ENCODE results near the gene C2CD3.

Gene C2CD3

DNA sequence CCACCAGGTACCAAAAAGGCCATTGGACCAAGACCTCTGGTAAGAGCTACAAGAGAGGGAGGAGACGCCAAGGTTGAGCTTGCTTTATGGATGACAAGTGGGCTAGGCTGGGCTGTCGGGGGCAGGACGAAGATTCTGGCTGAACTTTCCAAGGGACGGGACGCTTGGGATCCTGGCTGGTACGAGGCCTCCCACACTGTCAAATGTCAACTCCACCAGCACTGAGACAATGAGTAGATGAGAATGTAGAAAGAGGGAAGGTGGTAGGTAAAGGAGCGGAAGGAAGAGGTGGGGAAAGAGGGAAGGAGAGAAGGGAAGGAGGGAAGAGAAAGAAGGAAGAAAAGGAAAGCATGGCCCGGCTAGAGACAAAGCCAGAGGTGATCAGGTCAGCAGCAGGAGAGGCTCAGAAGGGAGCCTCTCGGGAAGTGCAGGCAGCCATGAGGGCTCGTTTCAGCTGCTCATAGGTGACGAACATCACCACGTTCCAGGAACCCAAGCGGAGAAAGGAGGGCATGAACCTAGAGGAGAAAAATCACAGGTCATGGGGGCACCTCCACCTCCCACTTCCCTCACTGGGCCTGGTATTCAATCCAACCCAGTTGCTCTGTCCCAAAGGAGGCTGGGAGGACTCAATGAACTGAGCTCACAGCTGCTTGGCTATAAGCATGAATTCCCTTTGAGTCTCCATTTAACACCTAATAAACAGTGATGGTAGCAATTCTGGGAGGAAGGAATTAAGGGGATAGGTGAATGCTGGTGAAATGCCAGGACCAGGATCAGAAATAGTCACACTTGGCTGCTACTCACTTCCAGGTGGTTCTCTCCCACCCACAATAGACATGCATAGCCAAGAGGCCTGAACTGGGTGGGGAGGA lies 196.0 kb downstream of the C2CD3 start:
- TF ChIP-seq, protein P1, sequence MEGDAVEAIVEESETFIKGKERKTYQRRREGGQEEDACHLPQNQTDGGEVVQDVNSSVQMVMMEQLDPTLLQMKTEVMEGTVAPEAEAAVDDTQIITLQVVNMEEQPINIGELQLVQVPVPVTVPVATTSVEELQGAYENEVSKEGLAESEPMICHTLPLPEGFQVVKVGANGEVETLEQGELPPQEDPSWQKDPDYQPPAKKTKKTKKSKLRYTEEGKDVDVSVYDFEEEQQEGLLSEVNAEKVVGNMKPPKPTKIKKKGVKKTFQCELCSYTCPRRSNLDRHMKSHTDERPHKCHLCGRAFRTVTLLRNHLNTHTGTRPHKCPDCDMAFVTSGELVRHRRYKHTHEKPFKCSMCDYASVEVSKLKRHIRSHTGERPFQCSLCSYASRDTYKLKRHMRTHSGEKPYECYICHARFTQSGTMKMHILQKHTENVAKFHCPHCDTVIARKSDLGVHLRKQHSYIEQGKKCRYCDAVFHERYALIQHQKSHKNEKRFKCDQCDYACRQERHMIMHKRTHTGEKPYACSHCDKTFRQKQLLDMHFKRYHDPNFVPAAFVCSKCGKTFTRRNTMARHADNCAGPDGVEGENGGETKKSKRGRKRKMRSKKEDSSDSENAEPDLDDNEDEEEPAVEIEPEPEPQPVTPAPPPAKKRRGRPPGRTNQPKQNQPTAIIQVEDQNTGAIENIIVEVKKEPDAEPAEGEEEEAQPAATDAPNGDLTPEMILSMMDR (IDR thresholded peaks at IDR 0.05; ENCODE audit: low read depth, low read length, missing control alignments), result no peak
- H3K4me3 ChIP-seq (replicated peaks; ENCODE audit: low read depth, low read length), result no peak overlapping the region
- DNase-seq (ENCODE audit: extremely low read depth, low read depth), result no peak

DNA sequence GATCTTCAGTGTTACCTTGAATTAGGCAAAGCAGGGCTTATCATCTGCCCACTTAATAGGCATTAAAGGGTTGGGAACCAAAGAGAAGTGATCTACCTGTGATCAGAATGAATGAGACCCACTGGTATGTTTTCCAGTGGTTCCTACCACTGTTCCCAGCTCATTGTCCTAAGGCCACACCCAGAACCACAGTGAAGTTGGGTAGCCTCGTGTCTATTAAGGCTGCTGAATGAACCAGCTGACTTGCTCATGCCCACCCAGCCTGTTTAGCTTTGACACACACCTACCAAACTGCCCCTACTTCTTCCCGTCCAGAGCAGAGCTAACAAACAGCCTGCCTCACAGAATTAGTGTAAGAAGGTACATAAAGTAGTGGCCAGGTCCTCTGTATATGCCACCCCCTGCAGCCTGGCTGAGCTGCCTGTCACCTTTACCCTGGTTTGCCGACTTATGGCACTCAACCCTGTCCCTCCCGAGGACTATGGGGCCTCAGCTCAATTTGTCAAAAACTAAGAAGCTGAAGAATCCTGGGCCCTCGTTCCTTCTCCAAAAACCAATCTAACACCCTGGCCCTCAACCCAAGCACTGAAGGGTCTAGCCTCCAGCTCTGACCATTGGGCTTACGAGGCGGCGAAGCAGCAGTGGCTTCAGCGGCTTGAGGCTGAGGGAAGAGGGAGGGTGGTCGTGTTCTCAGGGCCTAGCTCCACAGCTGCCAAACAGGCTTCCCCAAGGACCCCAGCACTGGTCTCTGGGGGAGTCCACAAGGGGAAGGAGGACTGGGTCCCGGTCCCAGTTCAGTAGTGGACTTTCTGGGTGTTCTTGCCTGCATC lies 198.0 kb downstream of the C2CD3 start:
- TF ChIP-seq, protein P1 (IDR thresholded peaks at IDR 0.05; ENCODE audit: low read depth, low read length, missing control alignments), result no peak
- no peak overlapping the region for H3K4me3 ChIP-seq (replicated peaks; ENCODE audit: low read depth, low read length)
- DNase-seq (ENCODE audit: extremely low read depth, low read depth), result no peak

DNA sequence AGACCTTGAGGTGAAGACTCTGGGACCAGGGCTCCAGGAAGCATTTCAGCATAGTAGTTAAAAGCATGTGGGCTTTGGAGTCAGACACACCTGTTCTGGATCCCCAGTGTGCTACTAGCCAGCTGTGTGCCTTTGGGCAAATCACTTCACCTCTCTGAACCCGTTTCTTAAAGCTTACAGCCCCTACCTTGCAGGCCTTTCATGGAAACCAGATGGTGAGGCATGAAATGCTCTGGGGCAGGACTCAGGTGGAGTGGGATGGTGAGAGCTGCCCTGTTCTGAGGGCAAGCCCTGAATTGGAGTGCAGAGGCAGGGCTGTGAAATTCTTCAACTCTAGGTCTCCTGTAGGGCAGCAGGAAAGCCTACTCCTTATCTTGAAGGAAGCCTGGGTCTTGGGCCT lies 198.6 kb downstream of the C2CD3 start:
- no peak for DNase-seq (ENCODE audit: extremely low read depth, low read depth)
- TF ChIP-seq, protein P1 (IDR thresholded peaks at IDR 0.05; ENCODE audit: low read depth, low read length, missing control alignments), result no peak
- H3K4me3 ChIP-seq (replicated peaks; ENCODE audit: low read depth, low read length), result no peak overlapping the region

DNA sequence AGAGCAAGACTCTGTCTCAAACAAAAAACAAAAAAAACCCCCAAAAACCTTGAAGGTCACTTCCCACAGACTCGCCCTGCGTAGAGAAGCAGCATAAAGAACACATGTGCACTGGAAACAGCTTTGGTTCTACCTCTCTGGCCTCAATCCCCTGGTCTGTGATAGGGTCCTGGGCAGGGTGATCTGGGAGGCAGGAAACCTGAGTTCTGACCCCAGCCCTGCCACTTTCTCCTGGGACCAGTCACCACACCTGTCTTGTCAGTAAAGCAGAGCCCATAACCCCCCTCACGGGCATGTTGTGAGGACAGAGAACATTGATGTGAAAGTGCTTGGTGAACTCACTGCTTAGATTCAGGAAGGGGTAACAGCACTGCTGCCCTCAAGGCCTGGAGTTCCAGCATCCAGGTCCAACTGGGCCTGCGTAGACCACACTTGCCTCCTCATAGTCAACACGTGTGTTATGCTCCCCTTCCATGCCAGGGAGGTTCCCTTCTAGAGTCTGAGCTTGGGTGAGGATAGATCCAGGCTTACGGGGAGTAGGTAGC lies 199.6 kb downstream of the C2CD3 start:
- TF ChIP-seq, protein P1 (IDR thresholded peaks at IDR 0.05; ENCODE audit: low read depth, low read length, missing control alignments), result no peak
- DNase-seq (ENCODE audit: extremely low read depth, low read depth), result no peak
- no peak overlapping the region for H3K4me3 ChIP-seq (replicated peaks; ENCODE audit: low read depth, low read length)

DNA sequence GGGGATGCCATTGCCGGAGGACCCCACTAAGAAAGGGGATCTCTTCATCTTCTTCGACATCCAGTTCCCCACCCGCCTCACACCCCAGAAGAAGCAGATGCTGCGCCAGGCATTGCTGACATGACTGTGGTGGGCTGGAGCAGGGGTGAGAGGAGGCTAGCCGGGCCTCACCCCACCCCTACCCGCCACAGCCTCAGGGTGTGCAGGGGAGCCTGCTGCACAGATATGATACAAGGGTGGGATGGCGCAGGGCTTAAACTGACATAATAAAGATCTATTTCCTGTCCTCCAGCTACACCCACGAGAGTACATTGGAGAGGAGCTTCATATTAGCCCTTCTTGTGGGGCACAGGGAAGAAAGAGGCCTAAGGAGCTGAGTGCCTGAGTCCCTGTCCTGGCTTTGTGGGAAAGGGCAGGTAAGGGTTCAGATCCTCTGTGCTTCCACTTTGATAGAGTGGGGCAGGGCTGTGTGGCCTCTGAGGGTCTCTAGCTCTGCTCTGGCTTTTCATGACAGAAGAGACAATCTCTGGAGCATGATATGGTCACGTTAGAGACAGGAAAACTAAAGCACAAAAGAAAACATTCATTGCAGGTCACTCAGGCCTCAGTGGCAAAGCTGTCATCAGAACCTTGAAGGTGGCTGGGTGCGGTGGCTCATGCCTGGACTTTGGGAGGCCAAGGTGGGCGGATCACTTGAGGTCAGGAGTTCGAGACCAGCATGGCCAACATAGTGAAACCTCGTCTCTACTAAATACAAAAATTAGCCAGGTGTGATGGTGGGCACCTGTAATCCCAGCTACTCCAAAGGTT lies 200.6 kb downstream of the C2CD3 start:
- no peak for DNase-seq (ENCODE audit: extremely low read depth, low read depth)
- TF ChIP-seq, protein P1 (IDR thresholded peaks at IDR 0.05; ENCODE audit: low read depth, low read length, missing control alignments), result no peak
- no peak overlapping the region for H3K4me3 ChIP-seq (replicated peaks; ENCODE audit: low read depth, low read length)

DNA sequence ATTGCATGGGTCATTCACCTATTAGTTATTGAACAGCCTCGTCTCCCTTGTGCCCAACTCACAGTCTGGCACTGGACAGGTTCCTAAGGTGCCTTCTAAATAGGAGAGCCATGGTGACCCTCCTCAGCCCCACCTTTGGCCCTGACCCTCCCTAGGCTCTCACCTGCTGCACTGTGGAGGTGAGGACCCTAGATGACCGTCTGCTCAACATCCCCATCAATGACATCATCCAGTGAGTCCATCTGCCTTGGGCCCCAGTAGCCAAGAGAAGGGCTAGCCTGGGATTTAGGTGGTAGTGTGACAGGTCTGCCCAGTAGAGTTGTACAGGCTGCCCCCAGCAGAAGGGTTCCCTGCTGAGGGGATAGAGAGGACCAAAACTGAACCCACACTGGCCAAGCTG lies 201.7 kb downstream of the C2CD3 start:
- TF ChIP-seq, protein P1 (IDR thresholded peaks at IDR 0.05; ENCODE audit: low read depth, low read length, missing control alignments), result no peak
- no peak overlapping the region for H3K4me3 ChIP-seq (replicated peaks; ENCODE audit: low read depth, low read length)
- DNase-seq (ENCODE audit: extremely low read depth, low read depth), result no peak

Measured in HFF-Myc (cell line).